GM12891 (cell line): ENCODE data around the gene SLC15A4.

Experiments
- DNase-seq: peaks from one replicate; pipeline ENCODE4 v3.0.0; 2011; ENCODE audit warnings: low spot score; ENCODE audit not compliant: insufficient read length
- FAIRE-seq: peaks from 2 replicates; lab custom pipeline; 2011; peaks lifted over from hg19 to GRCh38; lab: Jason Lieb, UNC
- PAX5 ChIP-seq: IDR thresholded peaks from 2 replicates; pipeline ENCODE4 v1.6.1; 2011; ENCODE audit warnings: low read length, moderate library complexity, mild to moderate bottlenecking; ENCODE audit not compliant: insufficient read depth, severe bottlenecking
- POLR2A ChIP-seq: IDR thresholded peaks from 2 replicates; pipeline ENCODE4 v1.6.1; 2011; ENCODE audit warnings: low read depth, low read length, control low read depth
- POLR2AphosphoS5 ChIP-seq: IDR thresholded peaks from 2 replicates; pipeline ENCODE4 v1.6.1; 2011; ENCODE audit warnings: low read depth, low read length, control low read depth
- POU2F2 ChIP-seq: IDR thresholded peaks from 2 replicates; pipeline ENCODE4 v1.6.1; 2011; ENCODE audit warnings: low read depth, mild to moderate bottlenecking, control low read depth, low read length, moderate library complexity
- SPI1 ChIP-seq: IDR thresholded peaks from 2 replicates; pipeline ENCODE4 v1.6.1; 2011; ENCODE audit warnings: low read depth, low read length, control low read depth
- TAF1 ChIP-seq: IDR thresholded peaks from 2 replicates; pipeline ENCODE4 v1.6.1; 2011; ENCODE audit warnings: low read depth, low read length, control low read depth

The SLC15A4 gene

DNA sequence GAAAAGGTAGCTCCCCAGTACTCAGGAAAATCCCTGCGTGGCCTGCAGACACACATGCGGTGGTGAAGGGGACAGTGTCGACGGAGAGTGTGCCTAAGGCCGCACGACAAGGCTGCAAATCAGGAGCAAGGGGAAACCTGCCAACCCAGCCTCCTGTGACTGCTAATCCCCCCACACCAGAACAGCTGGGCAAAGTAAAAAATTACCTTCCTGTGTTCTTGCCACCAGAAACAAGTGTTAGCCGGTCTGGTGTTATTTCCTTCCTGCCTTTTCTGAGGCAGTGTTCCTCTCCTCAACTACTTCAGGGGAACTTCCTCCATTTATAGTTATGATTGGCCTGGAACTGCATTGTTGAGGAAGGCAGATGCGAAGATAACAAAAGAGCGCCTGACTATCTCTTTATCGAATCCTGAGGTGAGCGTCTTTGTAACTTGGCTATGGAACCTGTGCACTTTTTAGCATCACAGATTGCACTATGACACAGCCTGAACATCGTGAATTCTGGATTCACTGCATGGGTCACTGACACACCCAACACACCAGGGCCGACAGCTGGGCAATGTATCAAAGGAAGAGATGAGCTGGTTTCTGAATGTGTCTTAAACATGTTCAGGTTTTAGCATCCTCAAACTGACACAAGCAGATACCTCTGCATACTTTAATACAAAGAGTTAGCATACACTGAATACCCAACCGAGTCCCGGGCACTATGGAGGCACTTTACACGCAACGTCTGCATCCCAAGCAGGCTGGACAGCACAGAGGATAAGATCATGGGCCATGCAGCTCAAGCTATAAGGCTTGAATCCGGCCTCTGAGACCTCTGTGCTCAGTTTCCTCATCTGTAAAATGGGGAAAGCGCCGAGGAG lies 28.9 kb downstream of the SLC15A4 start:
- DNase-seq (no peak), FAIRE-seq (peak; percentile 94)
- no peak for TF ChIP-seq PAX5
- peak; percentile 35; the same call in 1 of the 2 replicates for TF ChIP-seq POLR2AphosphoS5
- no peak for TF ChIP-seq POLR2A

DNA sequence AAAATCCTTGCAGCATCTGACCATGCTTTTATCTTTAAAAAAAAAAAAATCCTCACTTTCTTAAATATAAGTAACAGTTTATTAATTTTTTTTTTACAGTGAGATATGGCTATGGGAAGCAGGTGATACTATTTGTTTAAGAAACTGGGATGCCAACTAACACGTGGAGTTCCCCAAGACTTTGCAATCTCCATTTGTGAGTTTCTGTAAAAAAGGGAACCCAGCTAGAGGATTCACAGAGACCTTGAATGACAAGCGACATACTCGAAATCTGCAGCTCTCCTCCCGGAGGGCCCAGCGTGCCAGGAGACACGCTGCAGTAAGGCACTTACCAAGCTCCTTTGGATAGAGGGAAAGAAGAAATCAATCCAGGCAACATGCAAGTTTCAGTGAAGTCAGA lies 30.1 kb downstream of the SLC15A4 start:
- no peak for DNase-seq
- no peak for FAIRE-seq
- TF ChIP-seq POLR2AphosphoS5 (no peak), SPI1 (no peak), TAF1 (no peak)

DNA sequence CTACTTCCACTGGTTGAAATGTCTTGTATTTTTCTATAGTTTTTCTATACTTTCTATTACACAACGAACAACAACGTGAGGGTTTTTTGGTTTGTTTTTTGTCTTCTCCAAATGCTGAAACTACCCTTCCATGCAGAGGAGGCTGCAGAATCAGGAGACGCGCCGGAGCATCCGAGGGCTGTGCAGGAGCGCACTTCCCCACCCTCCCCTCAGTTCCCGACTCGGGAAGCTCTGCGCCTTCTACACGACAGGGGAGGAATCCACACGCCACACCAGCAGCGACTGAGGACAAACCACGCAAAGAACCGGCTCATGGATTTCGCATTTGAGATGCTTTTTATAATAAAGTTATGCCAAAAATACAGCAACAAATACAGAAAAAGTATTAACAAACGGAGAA lies 30.9 kb downstream of the SLC15A4 start:
- DNase-seq (no peak), FAIRE-seq (no peak)
- TF ChIP-seq PAX5 (no peak), SPI1 (no peak), POLR2AphosphoS5 (no peak), POLR2A (no peak), TAF1 (no peak), POU2F2 (no peak)

DNA sequence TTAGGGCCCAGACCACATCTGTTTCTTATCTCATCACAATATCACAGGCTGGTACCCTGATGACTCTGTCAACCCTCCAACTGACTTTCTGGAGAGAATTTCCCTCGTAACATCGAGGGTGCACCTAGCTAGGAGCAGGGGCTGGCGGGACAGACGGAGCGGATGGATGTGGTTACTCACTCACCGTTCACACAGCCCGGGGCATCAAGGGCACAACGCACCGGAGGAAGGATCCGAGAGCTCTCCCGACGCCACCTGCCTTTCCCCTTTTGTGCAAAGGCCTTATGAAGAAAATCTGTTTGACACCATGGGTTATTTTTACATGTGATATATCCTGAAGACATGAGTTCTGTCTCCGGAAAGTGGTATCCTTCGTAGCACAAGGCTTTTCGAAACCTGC lies 31.4 kb downstream of the SLC15A4 start:
- TF ChIP-seq SPI1, result no peak
- no peak for TF ChIP-seq POLR2A
- no peak for TF ChIP-seq POU2F2
- TF ChIP-seq POLR2AphosphoS5, result 0 out of 2 replicates have a peak, but pooled peaks have one; percentile 54
- TF ChIP-seq PAX5, result no peak
- DNase-seq (no peak), FAIRE-seq (no peak)

DNA sequence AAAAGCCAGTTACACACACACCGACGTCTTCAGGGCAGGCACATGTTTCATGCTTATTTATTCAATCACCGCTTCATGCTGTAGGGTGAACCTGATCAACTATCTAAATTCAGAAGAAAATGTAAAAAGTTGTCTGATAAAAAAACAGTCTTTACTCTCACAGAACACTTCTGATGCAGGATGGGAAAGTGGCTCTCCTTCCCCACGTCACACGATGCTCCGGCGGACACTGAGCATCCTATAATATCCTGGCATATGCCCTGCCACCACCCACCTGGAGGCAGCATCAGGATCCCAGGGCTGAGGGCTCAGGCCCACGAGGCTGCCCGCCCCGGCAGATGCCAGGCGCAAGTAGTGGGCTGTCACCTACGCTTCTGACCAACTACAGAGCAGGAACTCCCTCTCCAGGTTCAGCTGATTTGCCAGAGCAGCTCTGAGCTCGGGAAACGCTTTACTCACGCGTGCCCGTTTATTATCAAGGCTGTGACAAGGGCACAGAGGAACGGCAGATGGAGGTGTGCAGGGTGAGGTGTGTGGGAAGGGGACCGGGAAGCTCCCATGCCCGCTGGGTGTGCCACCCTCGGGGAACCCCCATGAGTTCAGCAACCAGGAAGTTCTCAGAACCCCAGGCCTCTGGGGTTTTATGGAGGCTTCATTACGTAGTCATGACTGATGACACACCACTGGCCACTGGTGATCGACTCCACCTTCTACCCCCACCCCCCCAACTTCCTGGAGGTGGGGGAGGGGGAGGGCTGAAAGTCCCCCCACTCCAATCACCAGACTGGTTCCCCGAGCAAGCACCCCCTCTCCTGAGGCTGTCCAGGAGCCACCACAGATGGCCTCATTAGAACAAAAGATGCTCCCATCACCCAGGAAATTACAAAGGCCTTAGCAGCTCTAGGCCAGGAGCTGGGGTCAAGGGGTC lies 32.1 kb downstream of the SLC15A4 start:
- peak; percentile 13; the same call in 1 of the 2 replicates for TF ChIP-seq POU2F2
- no peak for TF ChIP-seq SPI1
- peak; percentile 40; the same call in 1 of the 2 replicates for TF ChIP-seq POLR2A
- FAIRE-seq, result no peak
- no peak for DNase-seq

DNA sequence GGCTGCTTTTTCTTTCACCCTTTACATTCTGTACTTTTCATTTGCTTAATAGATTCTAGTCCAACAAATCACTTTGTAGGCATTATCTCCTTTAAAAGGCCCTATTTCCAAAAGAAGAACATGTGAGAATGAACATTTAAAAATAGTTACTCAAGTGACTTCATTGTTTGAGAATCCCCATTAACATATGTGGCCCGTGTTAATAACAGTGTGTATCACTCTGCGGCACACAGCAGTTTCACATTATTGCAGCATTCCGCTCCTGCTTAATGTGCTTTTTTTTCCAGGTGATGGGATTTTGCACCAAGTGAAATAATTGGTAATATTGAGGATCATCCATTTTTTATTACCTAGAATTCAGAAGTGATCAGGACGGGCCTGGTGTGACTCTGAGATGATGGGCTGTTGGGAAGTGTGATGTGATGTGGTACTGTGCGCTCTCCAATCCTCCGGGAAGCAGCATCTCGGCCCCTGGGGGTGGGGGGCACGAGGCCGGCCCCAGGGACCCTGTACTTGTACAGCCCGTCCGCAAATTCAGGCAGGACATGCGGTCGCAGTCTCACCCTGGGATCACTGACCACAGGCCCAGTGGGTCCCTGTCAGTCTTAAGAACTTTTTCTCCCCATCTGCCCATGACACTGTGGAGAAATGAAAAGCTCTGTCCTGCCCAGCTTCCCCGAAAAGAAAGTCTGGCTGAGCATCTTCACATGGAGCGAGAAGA lies 32.9 kb downstream of the SLC15A4 start:
- DNase-seq (no peak), FAIRE-seq (no peak)
- TF ChIP-seq POU2F2, result no peak
- TF ChIP-seq PAX5, result no peak
- TF ChIP-seq POLR2A, result no peak
- no peak for TF ChIP-seq TAF1
- TF ChIP-seq SPI1, result no peak
- TF ChIP-seq POLR2AphosphoS5, result no peak; the same call in 1 of the 2 replicates

DNA sequence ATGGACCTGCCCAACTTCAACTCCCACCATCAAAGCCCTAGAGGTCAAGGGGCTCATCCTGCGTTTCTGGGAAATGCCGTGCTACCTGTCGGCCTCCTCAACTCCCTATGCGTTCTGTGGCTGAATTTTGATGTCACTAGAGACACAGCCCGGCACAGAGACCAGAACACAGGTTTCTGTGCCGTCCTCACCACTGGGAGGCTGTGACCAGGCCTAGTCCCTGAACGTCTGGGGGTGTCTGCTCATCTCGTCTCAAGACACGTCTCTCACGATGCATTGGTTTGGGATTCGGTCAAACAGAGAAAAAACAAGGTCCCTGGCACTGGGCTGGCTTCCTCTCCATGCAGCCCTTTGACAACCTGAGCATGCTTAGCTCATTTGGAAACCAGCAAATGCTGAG lies 33.5 kb downstream of the SLC15A4 start:
- no peak for DNase-seq
- TF ChIP-seq POLR2A (no peak), TAF1 (no peak), PAX5 (no peak), SPI1 (no peak), POLR2AphosphoS5 (peak; percentile 48; the same call in 1 of the 2 replicates)
- FAIRE-seq, result no peak

DNA sequence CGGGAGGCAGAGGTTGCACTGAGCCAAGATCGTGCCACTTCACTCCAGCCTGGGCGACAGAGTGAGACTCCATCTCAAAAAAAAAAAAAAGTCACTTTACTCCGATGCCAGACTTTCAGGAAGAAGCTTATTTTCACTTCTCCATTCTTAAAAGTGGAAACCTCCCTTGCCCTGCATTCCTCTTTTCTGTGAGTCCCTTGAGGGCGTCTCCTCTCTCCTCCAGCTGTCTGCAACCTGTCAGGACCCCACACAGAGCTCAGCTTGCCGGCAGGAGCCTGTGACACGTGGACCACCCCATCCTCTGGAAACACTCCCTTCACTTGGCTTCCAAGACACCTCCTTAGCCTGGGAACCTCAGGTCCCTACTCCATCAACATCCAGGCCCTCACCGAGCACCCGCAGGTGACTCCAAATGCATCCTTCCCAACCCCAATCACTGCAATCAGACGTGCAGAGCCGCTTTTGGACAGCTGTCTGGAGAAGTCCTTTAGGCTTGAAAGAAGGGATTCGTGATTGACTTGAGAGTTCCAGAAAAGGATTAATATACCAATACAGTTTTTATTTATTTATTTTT lies 34.3 kb downstream of the SLC15A4 start:
- TF ChIP-seq SPI1 (peak; percentile 86), POLR2A (no peak), TAF1 (no peak)

DNA sequence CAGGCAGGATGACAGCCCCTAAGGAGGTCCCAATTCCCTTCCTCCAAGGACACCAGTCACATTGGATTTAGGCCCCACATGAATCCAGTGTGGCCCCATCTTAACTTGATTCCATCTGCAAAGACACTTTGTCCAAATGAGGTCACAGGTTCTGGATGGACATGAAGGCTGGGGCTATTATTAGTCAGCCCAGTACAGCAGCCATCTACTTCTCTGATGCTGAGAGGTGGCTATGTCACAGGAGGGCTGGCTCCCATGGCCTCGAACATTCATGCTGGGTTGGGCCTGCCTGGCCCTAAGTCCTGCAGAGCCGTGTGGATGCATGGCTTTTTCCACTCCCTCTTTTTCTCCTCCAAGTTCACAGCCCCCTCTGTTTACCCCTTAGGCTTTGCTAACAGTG lies 35.9 kb downstream of the SLC15A4 start:
- DNase-seq, result no peak
- FAIRE-seq, result no peak
- TF ChIP-seq POLR2A (no peak), POLR2AphosphoS5 (no peak), POU2F2 (no peak), TAF1 (no peak), PAX5 (no peak), SPI1 (no peak)

More for the DNA sequence above, 34.3 kb downstream of the SLC15A4 start:
- no peak for DNase-seq
- FAIRE-seq, result peak; percentile 43
